Measurements from ENCODE around the gene SPAG8. TPM values are rescaled to one million over a fixed set of nuclear protein-coding genes. Genes with fewer than 3 reads are reported as not detected.

The SPAG8 gene
- total and polyA plus RNA-seq, 7 experiments from 2014 or later: 1.2 to 9.1 (median 2.3) TPM

GRCh38 chr9:35826071-35826701, 14.1 kb upstream of the SPAG8 start:
- Mint-ChIP-seq H3K36me3 (no peaks in the 10 kb centered on the region), H3K27ac (peak overlapping the region in 6 of 9 donors; percentile 1 to 48 (median 16)), H3K4me1 (peaks cover 25 to 35% (median 32%) of the 10 kb centered on the region in 7 donors), H3K9me3 (no peaks in the 10 kb centered on the region), H3K27me3 (peaks cover 0 to 5% (median 0%) of the 10 kb centered on the region in 5 donors), H3K4me3 (peak overlapping the region in 9 of 10 donors; percentile 6 to 56 (median 36))
- Histone ChIP-seq H3K27ac (ENCODE audit: low read depth, low read length) (no peak overlapping the region), H3K9me3 (ENCODE audit: control insufficient read depth in 2 of 3, low read length in 3 of 3) (no peaks in the 10 kb centered on the region), H3K27me3 (ENCODE audit: control insufficient read depth in 2 of 2, insufficient read depth in 2 of 2, low read length in 2 of 2) (no peaks in the 10 kb centered on the region), H3K4me3 (ENCODE audit: low read length) (no peak overlapping the region), H3K4me1 (ENCODE audit: control insufficient read depth in 2 of 2, insufficient read depth in 2 of 2, low read length in 2 of 2) (peaks cover 4 to 14% of the 10 kb centered on the region in 2 donors), H3K36me3 (ENCODE audit: control insufficient read depth in 2 of 3, insufficient read depth in 3 of 3, low read length in 3 of 3) (no peaks in the 10 kb centered on the region)
- POLR2A ChIA-PET: interaction anchor here (0.6 to 1.0 kb wide), 4 partner anchors 12 to 56 kb away, joined by 3 to 6 read pairs (median 4); partner anchors contain the start of genes HINT2 and SPAG8
- ATAC-seq (peak; percentile 60), DNase-seq (peak in 7 of 9 donors; percentile 35 to 61 (median 55))
- intact Hi-C loops (cut with micrococcal nuclease): loop anchor here (1.0 to 5.0 kb wide), 7 partner anchors 36 to 366 kb away; partner anchors contain the start of genes CCDC107 (in 1 of the 2), CLTA (in 1 of the 2) and RMRP (in 1 of the 2)
- CTCF ChIA-PET: interaction anchor here (0.9 to 2.6 kb wide), 16 partner anchors 9 to 169 kb away, joined by 3 to 18 read pairs (median 4); partner anchors contain the start of genes ARHGEF39, CREB3, RMRP and SPAG8

DNA sequence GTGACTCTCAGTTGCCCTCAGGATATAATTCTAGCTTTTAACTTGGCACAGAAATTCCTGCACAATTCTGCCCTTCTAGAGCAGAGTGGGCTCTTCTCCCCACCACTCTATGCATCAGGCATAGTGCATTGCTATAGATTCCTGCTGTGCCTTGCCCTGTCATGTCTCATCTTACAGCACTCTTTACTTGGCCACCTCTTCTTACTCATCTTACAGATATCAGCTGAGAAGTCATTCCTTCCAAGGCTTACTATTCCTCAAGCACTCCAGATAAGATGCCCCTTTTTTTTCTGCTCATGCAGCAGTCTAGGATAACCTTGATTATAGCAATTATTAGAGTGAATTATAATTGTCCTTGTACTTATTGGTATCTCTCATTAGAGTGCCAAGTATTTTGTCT, 10.9 kb upstream of the SPAG8 start:
- Histone ChIP-seq H3K4me3 (ENCODE audit: low read length) (no peak overlapping the region), H3K9me3 (ENCODE audit: control insufficient read depth in 2 of 3, low read length in 3 of 3) (no peaks in the 10 kb centered on the region), H3K27me3 (ENCODE audit: control insufficient read depth in 2 of 2, insufficient read depth in 2 of 2, low read length in 2 of 2) (no peaks in the 10 kb centered on the region), H3K36me3 (ENCODE audit: control insufficient read depth in 2 of 3, insufficient read depth in 3 of 3, low read length in 3 of 3) (no peaks in the 10 kb centered on the region), H3K27ac (ENCODE audit: low read depth, low read length) (no peak overlapping the region), H3K4me1 (ENCODE audit: control insufficient read depth in 2 of 2, insufficient read depth in 2 of 2, low read length in 2 of 2) (no peaks in the 10 kb centered on the region)
- Mint-ChIP-seq H3K9me3 (no peaks in the 10 kb centered on the region), H3K36me3 (no peaks in the 10 kb centered on the region), H3K27me3 (peaks cover 0 to 8% (median 0%) of the 10 kb centered on the region in 5 donors), H3K4me1 (peaks cover 5 to 18% (median 9%) of the 10 kb centered on the region in 7 donors), H3K27ac (no peak overlapping the region), H3K4me3 (no peak overlapping the region)
- ATAC-seq (no peak), DNase-seq (no peak)
- POLR2A ChIA-PET: interaction anchor here (0.8 kb wide), 1 partner anchor 9 kb away, joined by 3 read pairs; no protein-coding TSS in a partner anchor
- intact Hi-C loops (cut with micrococcal nuclease): no loop called here
- CTCF ChIA-PET: interaction anchor here (1.9 kb wide), 1 partner anchor 33 kb away, joined by 5 read pairs; no protein-coding TSS in a partner anchor

DNA sequence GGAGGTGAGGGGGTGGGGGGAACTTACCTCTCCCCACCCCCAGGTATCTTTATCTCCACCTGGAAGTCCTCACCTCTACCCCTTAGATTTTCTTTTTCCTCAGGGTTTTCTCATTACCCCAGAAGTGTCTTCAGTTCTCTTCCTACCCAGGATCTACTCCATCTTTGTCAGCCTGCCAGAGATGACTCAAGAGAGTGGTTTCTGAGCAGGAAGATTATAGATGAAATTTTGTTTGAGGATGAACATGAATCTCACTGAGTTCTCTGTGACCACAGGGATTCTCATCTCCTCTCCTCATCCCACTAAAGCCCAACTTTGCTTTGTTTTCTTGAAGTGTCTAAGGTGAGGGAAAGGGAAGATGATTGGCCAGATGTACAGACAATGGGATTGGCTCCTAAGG, 8.0 kb upstream of the SPAG8 start:
- ChIA-PET POLR2A (no interaction called here), CTCF (no interaction called here)
- peaks cover 0 to 5% (median 0%) of the 10 kb centered on the region in 11 donors for H3K9me3 Mint-ChIP-seq
- peaks cover 5 to 10% (median 7%) of the 10 kb centered on the region in 7 donors for H3K4me1 Mint-ChIP-seq
- Histone ChIP-seq H3K9me3 (ENCODE audit: control insufficient read depth in 2 of 3, low read length in 3 of 3) (no peaks in the 10 kb centered on the region), H3K27me3 (ENCODE audit: control insufficient read depth in 2 of 2, insufficient read depth in 2 of 2, low read length in 2 of 2) (no peaks in the 10 kb centered on the region), H3K27ac (ENCODE audit: low read depth, low read length) (no peak overlapping the region), H3K4me1 (ENCODE audit: control insufficient read depth in 2 of 2, insufficient read depth in 2 of 2, low read length in 2 of 2) (no peaks in the 10 kb centered on the region), H3K36me3 (ENCODE audit: control insufficient read depth in 2 of 3, insufficient read depth in 3 of 3, low read length in 3 of 3) (no peaks in the 10 kb centered on the region), H3K4me3 (ENCODE audit: low read length) (no peak overlapping the region)
- H3K27ac Mint-ChIP-seq: peak overlapping the region in 1 of 9 donors; percentile 11
- intact Hi-C loops (cut with micrococcal nuclease): no loop called here
- ATAC-seq (no peak), DNase-seq (no peak)
- H3K36me3 Mint-ChIP-seq: no peaks in the 10 kb centered on the region
- H3K27me3 Mint-ChIP-seq: peaks cover 0 to 17% (median 0%) of the 10 kb centered on the region in 5 donors
- no peak overlapping the region for H3K4me3 Mint-ChIP-seq

GRCh38 chr9:35818341-35818740, 6.3 kb upstream of the SPAG8 start:
- H3K27ac Mint-ChIP-seq: no peak overlapping the region
- CTCF ChIA-PET: no interaction called here

GRCh38 chr9:35816708-35817107, 4.6 kb upstream of the SPAG8 start:
- H3K9me3 ChIP-seq (ENCODE audit: control insufficient read depth in 2 of 3, low read length in 3 of 3): no peaks in the 10 kb centered on the region
- intact Hi-C loops (cut with micrococcal nuclease): loop anchor here (10.0 kb wide), 4 partner anchors 588 to 1442 kb away; partner anchors contain the start of genes CCL27 (in 2 of the 2), FANCG (in 1 of the 2), MYORG (in 1 of the 2) and RNF38 (in 1 of the 2)
- ATAC-seq (no peak), DNase-seq (no peak)
- Mint-ChIP-seq H3K27ac (no peak overlapping the region), H3K4me1 (peaks cover 23 to 39% (median 32%) of the 10 kb centered on the region in 7 donors), H3K9me3 (peaks cover 0 to 7% (median 0%) of the 10 kb centered on the region in 11 donors), H3K27me3 (peaks cover 0 to 17% (median 0%) of the 10 kb centered on the region in 5 donors), H3K4me3 (peak overlapping the region in 5 of 10 donors; percentile 0 to 99 (median 91)), H3K36me3 (peaks cover 0 to 2% (median 0%) of the 10 kb centered on the region in 5 donors)
- ChIA-PET CTCF (no interaction called here), POLR2A (no interaction called here)
- H3K27me3 ChIP-seq (ENCODE audit: control insufficient read depth in 2 of 2, insufficient read depth in 2 of 2, low read length in 2 of 2): no peaks in the 10 kb centered on the region
- H3K4me1 ChIP-seq (ENCODE audit: control insufficient read depth in 2 of 2, insufficient read depth in 2 of 2, low read length in 2 of 2): peaks cover 16 to 21% of the 10 kb centered on the region in 2 donors
- H3K27ac ChIP-seq (ENCODE audit: low read depth, low read length): no peak overlapping the region
- no peaks in the 10 kb centered on the region for H3K36me3 ChIP-seq (ENCODE audit: control insufficient read depth in 2 of 3, insufficient read depth in 3 of 3, low read length in 3 of 3)
- H3K4me3 ChIP-seq (ENCODE audit: low read length): no peak overlapping the region

More at GRCh38 chr9:35818341-35818740, 6.3 kb upstream of the SPAG8 start:
- H3K4me1 Mint-ChIP-seq: peaks cover 11 to 22% (median 18%) of the 10 kb centered on the region in 7 donors
- no peaks in the 10 kb centered on the region for H3K36me3 ChIP-seq (ENCODE audit: control insufficient read depth in 2 of 3, insufficient read depth in 3 of 3, low read length in 3 of 3)
- H3K27ac ChIP-seq (ENCODE audit: low read depth, low read length): no peak overlapping the region
- H3K9me3 ChIP-seq (ENCODE audit: control insufficient read depth in 2 of 3, low read length in 3 of 3): no peaks in the 10 kb centered on the region
- intact Hi-C loops (cut with micrococcal nuclease): loop anchor here (10.0 kb wide), 4 partner anchors 586 to 1444 kb away; partner anchors contain the start of genes CCL27 (in 2 of the 2), FANCG (in 1 of the 2), MYORG (in 1 of the 2) and RNF38 (in 1 of the 2)
- POLR2A ChIA-PET: no interaction called here
- H3K9me3 Mint-ChIP-seq: peaks cover 0 to 5% (median 0%) of the 10 kb centered on the region in 11 donors
- peaks cover 0 to 2% (median 0%) of the 10 kb centered on the region in 5 donors for H3K36me3 Mint-ChIP-seq
- ATAC-seq (no peak), DNase-seq (no peak)
- peaks cover 0 to 17% (median 0%) of the 10 kb centered on the region in 5 donors for H3K27me3 Mint-ChIP-seq
- no peak overlapping the region for H3K4me3 Mint-ChIP-seq
- no peak overlapping the region for H3K4me3 ChIP-seq (ENCODE audit: low read length)
- peaks cover 4 to 8% of the 10 kb centered on the region in 2 donors for H3K4me1 ChIP-seq (ENCODE audit: control insufficient read depth in 2 of 2, insufficient read depth in 2 of 2, low read length in 2 of 2)
- H3K27me3 ChIP-seq (ENCODE audit: control insufficient read depth in 2 of 2, insufficient read depth in 2 of 2, low read length in 2 of 2): no peaks in the 10 kb centered on the region

DNA sequence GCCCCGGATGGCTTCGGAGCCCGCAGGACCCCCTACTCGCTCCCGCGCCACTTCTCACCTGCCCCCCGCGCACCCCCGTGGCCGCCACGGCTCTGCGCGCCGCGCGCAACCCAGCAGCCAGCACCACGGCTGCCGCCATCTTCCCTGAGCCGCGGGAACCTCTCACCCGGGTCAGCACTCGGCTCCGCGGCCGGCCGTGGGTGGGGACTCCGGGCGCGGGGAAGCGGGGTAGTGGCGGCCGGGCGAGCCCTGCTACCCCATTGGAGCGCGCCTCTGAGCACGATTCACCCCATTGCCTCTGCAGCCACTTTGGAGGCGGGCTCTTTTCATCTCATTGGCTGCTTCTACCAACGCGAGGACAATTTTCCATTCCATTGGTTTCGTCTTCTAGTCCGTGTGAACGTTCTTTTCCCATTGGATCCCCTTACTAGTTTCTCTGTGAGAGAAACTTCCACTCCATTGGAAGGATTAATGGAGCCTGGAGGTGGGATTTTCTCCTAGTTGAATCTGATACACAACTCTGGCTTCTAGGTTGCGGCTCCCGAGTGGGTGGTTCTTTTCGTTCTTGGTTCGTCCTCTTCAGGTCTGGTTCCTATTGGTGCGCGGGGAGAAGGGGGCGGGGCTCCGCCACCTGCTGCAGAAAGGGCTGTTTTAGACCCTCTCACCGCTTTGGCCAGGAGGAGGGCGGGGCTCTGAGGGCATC, 2.9 kb upstream of the SPAG8 start, which contains the start of gene HINT2:
Gene HINT2, minus strand, starts transcription at position 202 of the 703 bp plus-strand sequence. Its CDS starts 63 bp downstream, at position 139.
- H3K27me3 ChIP-seq (ENCODE audit: control insufficient read depth in 2 of 2, insufficient read depth in 2 of 2, low read length in 2 of 2): no peaks in the 10 kb centered on the region
- Mint-ChIP-seq H3K9me3 (peaks cover 0 to 7% (median 0%) of the 10 kb centered on the region in 11 donors), H3K36me3 (peaks cover 0 to 2% (median 0%) of the 10 kb centered on the region in 5 donors), H3K4me1 (peaks cover 23 to 43% (median 38%) of the 10 kb centered on the region in 7 donors), H3K4me3 (peak within 1 kb of the TSS; percentile 91 to 100 (median 96)), H3K27ac (peak within 1 kb of the TSS; percentile 87 to 99 (median 95)), H3K27me3 (peaks cover 0 to 12% (median 0%) of the 10 kb centered on the region in 5 donors)
- ATAC-seq (peak; percentile 86), DNase-seq (peak; percentile 84 to 98 (median 96))
- CTCF ChIA-PET: interaction anchor here (0.8 to 1.2 kb wide), 4 partner anchors 9 to 67 kb away, joined by 3 to 6 read pairs (median 5); partner anchors contain the start of genes FAM221B and TMEM8B
- POLR2A ChIA-PET: interaction anchor here (0.7 to 3.5 kb wide), 8 partner anchors 12 to 168 kb away, joined by 3 to 18 read pairs (median 5); partner anchors contain the start of genes CREB3, FAM221B, MSMP and TLN1
- no peaks in the 10 kb centered on the region for H3K36me3 ChIP-seq (ENCODE audit: control insufficient read depth in 2 of 3, insufficient read depth in 3 of 3, low read length in 3 of 3)
- H3K4me1 ChIP-seq (ENCODE audit: control insufficient read depth in 2 of 2, insufficient read depth in 2 of 2, low read length in 2 of 2): peaks cover 19 to 27% of the 10 kb centered on the region in 2 donors
- intact Hi-C loops (cut with micrococcal nuclease): loop anchor here (1.0 to 10.0 kb wide), 21 partner anchors 14 to 1652 kb away; partner anchors contain the start of genes CCL27 (in 2 of the 2), DNAJB5 (in 2 of the 2), GBA2 (in 2 of the 2) and RGP1 (in 2 of the 2)
- peak within 1 kb of the TSS; percentile 100 for H3K4me3 ChIP-seq (ENCODE audit: low read length)
- H3K27ac ChIP-seq (ENCODE audit: low read depth, low read length): peak within 1 kb of the TSS; percentile 77
- H3K9me3 ChIP-seq (ENCODE audit: control insufficient read depth in 2 of 3, low read length in 3 of 3): no peaks in the 10 kb centered on the region
